Ovary (tissue), 3 donors: ENCODE measurements around the gene MS4A5.

Experiments used
- CTCF ChIP-seq, 3 donors: fragments of 450-650 bp in 2 of 3; fragments of 200-600 bp in 1 of 3; IDR thresholded peaks; one replicate each; pipeline versions ENCODE4 v1.5.1 to v1.8.0; 2016 to 2022; ENCODE audit warnings: antibody characterized with exemption in 3 of 3, mild to moderate bottlenecking in 1 of 3
- POLR2A ChIP-seq: fragments of 450-650 bp; IDR thresholded peaks from one replicate; pipeline ENCODE4 v1.6.1; 2017; ENCODE audit warnings: antibody characterized with exemption, mild to moderate bottlenecking, moderate library complexity
- donor health status: DM: no; HTN: no; CAD: no.

DNA sequence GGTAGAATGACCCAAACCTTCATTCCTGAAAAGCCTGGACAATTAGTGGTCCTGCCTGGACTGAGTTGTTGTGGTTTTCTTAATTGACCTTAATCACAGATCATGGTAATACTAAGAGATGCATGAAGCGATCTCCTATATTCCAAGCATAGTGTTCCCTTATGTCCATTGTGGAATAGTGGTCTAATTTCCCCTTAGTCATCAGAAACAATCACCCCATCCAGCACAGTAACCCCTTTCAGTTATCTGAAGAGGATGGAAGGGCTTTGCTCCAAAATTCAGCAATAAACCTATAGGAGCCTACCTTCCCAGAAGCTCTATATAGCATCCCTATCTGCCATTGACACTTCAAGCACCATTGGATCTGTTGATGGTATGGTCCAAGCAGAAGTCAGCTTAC, 6.8 kb upstream of the MS4A5 start:
- TF ChIP-seq POLR2A (no peak), CTCF (IDR thresholded peaks at IDR 0.05) (no peak)
